HG03066 (cell line): ENCODE data around the gene CABLES1.

Experiments
- ATAC-seq: cut with Tn5 transposase; IDR thresholded peaks from one replicate; pipeline ENCODE4 v1.9.1; 2021; ENCODE audit warnings: low read depth; ENCODE audit not compliant: unreplicated experiment

Gene CABLES1

DNA sequence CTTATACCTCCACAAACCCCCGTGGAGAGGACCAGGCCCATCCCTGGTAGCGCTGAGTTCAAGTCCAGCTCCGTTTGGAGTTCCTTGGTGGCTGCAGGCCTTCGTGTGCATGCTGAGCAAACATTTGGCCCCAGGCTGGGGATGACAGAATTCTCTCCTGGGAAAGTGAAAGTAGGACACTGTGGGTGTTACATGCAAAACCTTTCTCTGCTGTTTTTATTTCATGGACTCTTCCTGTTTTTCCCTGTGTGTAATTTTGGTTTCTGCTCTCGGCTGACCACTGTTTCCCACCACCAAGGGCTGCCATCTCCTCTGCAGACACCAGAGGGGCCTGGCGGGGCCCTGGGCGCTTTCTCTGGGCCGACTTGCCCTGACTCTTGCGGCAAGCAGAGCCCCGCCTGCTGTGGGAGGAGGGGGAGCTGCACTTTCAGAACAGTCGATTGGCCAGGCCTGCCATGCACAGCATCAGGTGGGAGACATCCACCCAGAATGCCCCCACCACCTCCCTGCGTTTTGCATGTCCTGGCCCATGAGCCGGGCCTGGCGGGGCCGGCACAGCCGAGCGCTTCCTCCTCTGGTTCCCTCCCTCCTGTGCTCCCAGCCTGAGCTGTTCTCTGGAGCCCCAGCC is 102.4 kb downstream of the CABLES1 start:
- ATAC-seq = peak; percentile 53

GRCh38 chr18:23238152-23238531 is 102.9 kb downstream of the CABLES1 start:
- no peak for ATAC-seq

GRCh38 chr18:23238651-23239349 is 103.5 kb downstream of the CABLES1 start:
- no peak for ATAC-seq

- no peak for ATAC-seq
Measured at GRCh38 chr18:23239350-23239692, 104.0 kb downstream of the CABLES1 start.

DNA sequence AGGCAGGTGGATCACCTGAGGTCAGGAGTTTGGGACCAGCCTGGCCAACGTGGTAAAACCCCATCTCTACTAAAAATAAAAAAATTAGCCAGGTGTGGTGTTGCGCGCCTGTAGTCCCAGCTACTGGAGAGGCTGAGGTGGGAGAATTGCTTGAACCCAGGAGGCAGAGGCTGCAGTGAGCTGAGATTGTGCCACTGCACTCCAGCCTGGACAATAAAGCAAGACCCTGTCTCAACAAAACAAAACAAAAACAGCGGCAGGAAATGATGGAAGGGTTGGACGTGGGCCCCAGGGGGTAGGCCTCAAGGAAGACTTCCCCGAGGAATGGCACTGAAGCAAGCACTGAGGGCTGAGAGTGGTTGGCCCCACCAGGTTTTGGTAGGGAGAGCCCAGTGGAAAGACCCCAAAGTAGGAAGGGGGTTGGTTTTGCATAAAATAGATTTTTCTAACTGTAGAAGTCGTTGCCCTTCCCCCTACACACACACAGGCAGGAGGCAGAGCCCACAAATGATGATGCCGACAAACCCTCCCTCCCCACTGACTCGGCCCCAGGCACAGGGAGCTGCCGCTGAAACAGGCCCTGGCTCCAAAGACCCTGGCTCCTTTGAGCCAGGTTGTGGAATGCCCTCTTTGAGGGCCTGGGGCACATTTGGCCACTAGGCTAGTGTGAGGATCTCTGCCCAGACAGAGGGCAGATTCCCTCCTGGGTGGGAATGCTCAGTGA is 104.8 kb downstream of the CABLES1 start:
- no peak for ATAC-seq

DNA sequence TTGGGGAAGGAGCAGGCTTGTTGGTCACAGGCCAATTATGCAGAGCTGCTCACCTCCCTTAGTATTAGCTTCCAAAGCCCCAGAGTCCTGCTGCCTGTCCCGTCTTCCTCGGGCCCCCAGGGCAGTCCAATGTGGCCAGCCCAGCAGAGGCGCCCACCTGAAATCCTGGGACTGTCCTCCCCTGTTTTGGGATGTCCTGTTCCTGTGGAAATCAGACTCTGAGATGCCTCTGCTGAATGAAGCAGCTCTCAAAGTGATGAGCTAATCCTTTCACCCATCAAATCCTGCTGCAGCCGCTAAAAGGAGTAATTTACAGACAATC is 105.3 kb downstream of the CABLES1 start:
- ATAC-seq = no peak

GRCh38 chr18:23241833-23242496 is 106.7 kb downstream of the CABLES1 start:
- ATAC-seq = peak; percentile 84

GRCh38 chr18:23243178-23243577 is 107.9 kb downstream of the CABLES1 start:
- no peak for ATAC-seq

GRCh38 chr18:23243816-23244215 is 108.5 kb downstream of the CABLES1 start:
- no peak for ATAC-seq

DNA sequence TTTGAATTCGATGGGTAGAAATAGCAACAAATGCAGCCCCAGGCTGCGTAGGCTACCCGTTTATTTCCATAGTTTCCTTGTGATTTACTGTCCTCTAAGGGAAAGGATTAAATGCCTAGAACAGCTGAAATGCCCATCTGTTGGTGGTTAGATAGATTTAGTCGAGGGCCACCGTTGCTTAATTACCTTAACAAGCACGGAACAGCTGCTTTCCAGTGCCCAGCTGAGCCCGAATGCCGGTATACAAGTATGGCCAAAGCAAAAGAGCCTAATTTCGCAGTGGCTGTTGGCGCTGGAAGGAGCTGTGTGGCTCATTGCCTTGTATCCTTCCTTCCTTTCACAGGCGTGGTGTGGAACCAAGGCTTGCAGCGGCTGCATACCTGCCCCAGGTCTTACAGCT is 109.1 kb downstream of the CABLES1 start:
- no peak for ATAC-seq

DNA sequence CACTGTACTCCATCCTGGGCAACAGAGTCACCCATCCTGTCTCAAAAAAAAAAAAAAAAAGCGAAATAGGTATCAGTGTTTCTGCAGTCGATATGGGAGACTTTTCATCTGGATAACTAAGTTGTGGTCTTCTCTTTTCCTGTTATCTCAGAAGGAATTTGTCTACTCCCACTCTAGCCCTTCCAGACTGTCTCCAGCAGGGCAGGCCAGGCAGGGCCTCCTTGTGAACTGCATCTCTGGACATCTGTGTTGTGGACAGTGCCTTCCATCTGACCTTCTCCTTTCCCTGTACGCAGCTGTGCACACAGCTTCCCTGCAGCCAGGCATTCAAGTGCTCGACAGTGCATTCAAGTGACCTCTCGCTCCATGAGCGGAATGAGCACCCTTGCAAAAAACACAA is 110.2 kb downstream of the CABLES1 start:
- no peak for ATAC-seq

DNA sequence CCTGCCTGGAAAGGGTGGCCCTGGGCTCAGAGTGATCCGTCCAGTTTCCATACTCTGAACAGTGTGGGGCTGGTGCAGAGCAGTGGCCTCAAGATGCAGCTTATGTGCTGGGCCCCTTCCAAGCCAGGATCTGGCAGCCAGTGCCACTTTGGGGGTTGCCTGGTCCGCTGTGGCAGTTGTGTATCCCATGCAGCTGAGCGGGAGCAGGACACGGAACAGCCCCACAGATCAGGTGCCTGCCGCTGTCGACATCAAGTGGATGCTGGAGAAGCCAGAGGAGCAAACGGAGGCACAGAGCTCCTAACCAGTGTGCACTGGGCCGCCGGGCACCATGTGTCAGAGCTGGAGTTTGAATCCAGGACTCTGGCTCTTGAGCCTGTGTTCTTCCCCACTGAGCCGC is 112.0 kb downstream of the CABLES1 start:
- no peak for ATAC-seq

- no peak for ATAC-seq
Measured at GRCh38 chr18:23247896-23248295, 112.6 kb downstream of the CABLES1 start.

GRCh38 chr18:23248826-23249225 is 113.5 kb downstream of the CABLES1 start:
- ATAC-seq = no peak

GRCh38 chr18:23249348-23249747 is 114.1 kb downstream of the CABLES1 start:
- ATAC-seq = no peak

- no peak for ATAC-seq
Measured at GRCh38 chr18:23250893-23251656, 115.8 kb downstream of the CABLES1 start.

- ATAC-seq = no peak
Measured at GRCh38 chr18:23253630-23254029, 118.3 kb downstream of the CABLES1 start.

- ATAC-seq = no peak
Measured at GRCh38 chr18:23257137-23257536, 121.9 kb downstream of the CABLES1 start.

GRCh38 chr18:23257686-23258565 is 122.6 kb downstream of the CABLES1 start:
- no peak for ATAC-seq
